ENCODE data around the gene ISYNA1.

The ISYNA1 gene

GRCh38 chr19:18424890-18425514 is 12.9 kb downstream of the ISYNA1 start:
- DNase-seq: no peak
- no peak overlapping the region for H3K23ac ChIP-seq (ENCODE audit: low read length)
- no peak overlapping the region for H3K27ac ChIP-seq (ENCODE audit: low read depth, low read length)
- no peak overlapping the region for H3K4me3 ChIP-seq (ENCODE audit: low read depth, low read length)
- no peak overlapping the region for H2BK12ac ChIP-seq (ENCODE audit: low read length)
- H3K4me2 ChIP-seq (ENCODE audit: low read length): no peak overlapping the region
- H3K4ac ChIP-seq (ENCODE audit: low read depth, low read length): peak overlapping the region; percentile 27
- H4K12ac ChIP-seq (ENCODE audit: low read depth, low read length): no peak overlapping the region
- H2AK5ac ChIP-seq (ENCODE audit: low read length): no peak overlapping the region
- peaks cover 6% of the 10 kb centered on the region for H3K79me2 ChIP-seq (ENCODE audit: control insufficient read depth, insufficient read depth, low read length, poor library complexity)
- no peak overlapping the region for H2BK120ac ChIP-seq (ENCODE audit: insufficient read depth, low read length, poor library complexity)
- peaks cover 9% of the 10 kb centered on the region for H3K79me1 ChIP-seq (ENCODE audit: low read length)
- no peak overlapping the region for H3K9ac ChIP-seq (ENCODE audit: low read length)
- WGBS (ENCODE audit: extremely low coverage, insufficient coverage, insufficient read length): no CpG with 5 or more reads among the region's 17 CpGs
- no peak overlapping the region for H2BK5ac ChIP-seq (ENCODE audit: low read depth, low read length, poor library complexity)
- no peak overlapping the region for H4K91ac ChIP-seq (ENCODE audit: low read depth, low read length)
- H3K36me3 ChIP-seq (ENCODE audit: control insufficient read depth in 1 of 2, insufficient read depth in 2 of 2, low read length in 2 of 2): no peaks in the 10 kb centered on the region
- no peak overlapping the region for H4K8ac ChIP-seq (ENCODE audit: low read depth, low read length)
- H3K18ac ChIP-seq (ENCODE audit: low read length): no peak overlapping the region
- no peaks in the 10 kb centered on the region for H3K27me3 ChIP-seq (ENCODE audit: insufficient read depth, low read length)
- no peak overlapping the region for H3K14ac ChIP-seq (ENCODE audit: low read length)
- peaks cover 15 to 18% of the 10 kb centered on the region in 2 experiments for H3K4me1 ChIP-seq (ENCODE audit: control insufficient read depth in 1 of 2, insufficient read depth in 2 of 2, low read length in 2 of 2)
- no peaks in the 10 kb centered on the region for H3K9me3 ChIP-seq (ENCODE audit: insufficient read depth, low read depth, low read length)
- H2AFZ ChIP-seq (ENCODE audit: insufficient read depth, low read length, poor library complexity): no peak overlapping the region

GRCh38 chr19:18424122-18424889 is 13.6 kb downstream of the ISYNA1 start:
- H3K4me2 ChIP-seq (ENCODE audit: low read length): no peak overlapping the region
- no peak overlapping the region for H3K27ac ChIP-seq (ENCODE audit: low read depth, low read length)
- H3K79me1 ChIP-seq (ENCODE audit: low read length): peaks cover 8% of the 10 kb centered on the region
- H3K14ac ChIP-seq (ENCODE audit: low read length): no peak overlapping the region
- H2AFZ ChIP-seq (ENCODE audit: insufficient read depth, low read length, poor library complexity): no peak overlapping the region
- no peak overlapping the region for H3K4ac ChIP-seq (ENCODE audit: low read depth, low read length)
- H4K8ac ChIP-seq (ENCODE audit: low read depth, low read length): no peak overlapping the region
- no peak overlapping the region for H3K23ac ChIP-seq (ENCODE audit: low read length)
- no peaks in the 10 kb centered on the region for H3K9me3 ChIP-seq (ENCODE audit: insufficient read depth, low read depth, low read length)
- H4K12ac ChIP-seq (ENCODE audit: low read depth, low read length): no peak overlapping the region
- no peak overlapping the region for H2AK5ac ChIP-seq (ENCODE audit: low read length)
- no peak overlapping the region for H3K9ac ChIP-seq (ENCODE audit: low read length)
- H3K4me1 ChIP-seq (ENCODE audit: control insufficient read depth in 1 of 2, insufficient read depth in 2 of 2, low read length in 2 of 2): peaks cover 8 to 15% of the 10 kb centered on the region in 2 experiments
- no peak overlapping the region for H3K4me3 ChIP-seq (ENCODE audit: low read depth, low read length)
- H2BK120ac ChIP-seq (ENCODE audit: insufficient read depth, low read length, poor library complexity): no peak overlapping the region
- DNase-seq: peak in 1 of 2 donors; percentile 6
- H3K27me3 ChIP-seq (ENCODE audit: insufficient read depth, low read length): no peaks in the 10 kb centered on the region
- H3K79me2 ChIP-seq (ENCODE audit: control insufficient read depth, insufficient read depth, low read length, poor library complexity): peaks cover 10% of the 10 kb centered on the region
- H2BK12ac ChIP-seq (ENCODE audit: low read length): no peak overlapping the region
- H2BK5ac ChIP-seq (ENCODE audit: low read depth, low read length, poor library complexity): no peak overlapping the region
- no CpG with 5 or more reads among the region's 22 CpGs for WGBS (ENCODE audit: extremely low coverage, insufficient coverage, insufficient read length)
- no peak overlapping the region for H3K18ac ChIP-seq (ENCODE audit: low read length)
- H4K91ac ChIP-seq (ENCODE audit: low read depth, low read length): no peak overlapping the region
- no peaks in the 10 kb centered on the region for H3K36me3 ChIP-seq (ENCODE audit: control insufficient read depth in 1 of 2, insufficient read depth in 2 of 2, low read length in 2 of 2)

- no peak overlapping the region for H3K27ac ChIP-seq (ENCODE audit: low read depth, low read length)
- no peak overlapping the region for H2BK5ac ChIP-seq (ENCODE audit: low read depth, low read length, poor library complexity)
- no peak overlapping the region for H2BK120ac ChIP-seq (ENCODE audit: insufficient read depth, low read length, poor library complexity)
- peaks cover 11 to 16% of the 10 kb centered on the region in 2 experiments for H3K4me1 ChIP-seq (ENCODE audit: control insufficient read depth in 1 of 2, insufficient read depth in 2 of 2, low read length in 2 of 2)
- peaks cover 13% of the 10 kb centered on the region for H3K79me1 ChIP-seq (ENCODE audit: low read length)
- no peak overlapping the region for H3K14ac ChIP-seq (ENCODE audit: low read length)
- H3K79me2 ChIP-seq (ENCODE audit: control insufficient read depth, insufficient read depth, low read length, poor library complexity): peaks cover 10% of the 10 kb centered on the region
- no peak overlapping the region for H2AFZ ChIP-seq (ENCODE audit: insufficient read depth, low read length, poor library complexity)
- H3K4me3 ChIP-seq (ENCODE audit: low read depth, low read length): no peak overlapping the region
- no peak overlapping the region for H3K4me2 ChIP-seq (ENCODE audit: low read length)
- no CpG with 5 or more reads among the region's 21 CpGs for WGBS (ENCODE audit: extremely low coverage, insufficient coverage, insufficient read length)
- H2BK12ac ChIP-seq (ENCODE audit: low read length): no peak overlapping the region
- H3K27me3 ChIP-seq (ENCODE audit: insufficient read depth, low read length): no peaks in the 10 kb centered on the region
- H4K12ac ChIP-seq (ENCODE audit: low read depth, low read length): no peak overlapping the region
- no peak overlapping the region for H3K4ac ChIP-seq (ENCODE audit: low read depth, low read length)
- H3K9ac ChIP-seq (ENCODE audit: low read length): no peak overlapping the region
- H3K36me3 ChIP-seq (ENCODE audit: control insufficient read depth in 1 of 2, insufficient read depth in 2 of 2, low read length in 2 of 2): no peaks in the 10 kb centered on the region
- DNase-seq: no peak
- no peak overlapping the region for H4K8ac ChIP-seq (ENCODE audit: low read depth, low read length)
- H3K9me3 ChIP-seq (ENCODE audit: insufficient read depth, low read depth, low read length): peaks cover 2% of the 10 kb centered on the region
- H3K23ac ChIP-seq (ENCODE audit: low read length): no peak overlapping the region
- no peak overlapping the region for H2AK5ac ChIP-seq (ENCODE audit: low read length)
- no peak overlapping the region for H3K18ac ChIP-seq (ENCODE audit: low read length)
- H4K91ac ChIP-seq (ENCODE audit: low read depth, low read length): no peak overlapping the region
These were observed 14.5 kb downstream of the ISYNA1 start for GRCh38 chr19:18423258-18424020.

- Histone ChIP-seq H3K14ac (ENCODE audit: low read length) (no peak overlapping the region), H2BK5ac (ENCODE audit: low read depth, low read length, poor library complexity) (no peak overlapping the region), H4K8ac (ENCODE audit: low read depth, low read length) (no peak overlapping the region), H3K18ac (ENCODE audit: low read length) (no peak overlapping the region), H2BK120ac (ENCODE audit: insufficient read depth, low read length, poor library complexity) (no peak overlapping the region), H4K12ac (ENCODE audit: low read depth, low read length) (peak overlapping the region; percentile 12), H3K23ac (ENCODE audit: low read length) (no peak overlapping the region), H3K79me1 (ENCODE audit: low read length) (peaks cover 20% of the 10 kb centered on the region), H2AK5ac (ENCODE audit: low read length) (no peak overlapping the region), H3K27me3 (ENCODE audit: insufficient read depth, low read length) (no peaks in the 10 kb centered on the region), H3K27ac (ENCODE audit: low read depth, low read length) (no peak overlapping the region), H3K4me1 (ENCODE audit: control insufficient read depth in 1 of 2, insufficient read depth in 2 of 2, low read length in 2 of 2) (peaks cover 18 to 22% of the 10 kb centered on the region in 2 experiments), H3K9me3 (ENCODE audit: insufficient read depth, low read depth, low read length) (peaks cover 2% of the 10 kb centered on the region), H3K4me3 (ENCODE audit: low read depth, low read length) (no peak overlapping the region), H3K36me3 (ENCODE audit: control insufficient read depth in 1 of 2, insufficient read depth in 2 of 2, low read length in 2 of 2) (no peaks in the 10 kb centered on the region), H3K79me2 (ENCODE audit: control insufficient read depth, insufficient read depth, low read length, poor library complexity) (peaks cover 13% of the 10 kb centered on the region), H4K91ac (ENCODE audit: low read depth, low read length) (no peak overlapping the region), H2BK12ac (ENCODE audit: low read length) (no peak overlapping the region), H2AFZ (ENCODE audit: insufficient read depth, low read length, poor library complexity) (no peak overlapping the region), H3K9ac (ENCODE audit: low read length) (no peak overlapping the region), H3K4ac (ENCODE audit: low read depth, low read length) (no peak overlapping the region), H3K4me2 (ENCODE audit: low read length) (no peak overlapping the region)
- DNase-seq: no peak
- WGBS (ENCODE audit: extremely low coverage, insufficient coverage, insufficient read length): no CpG with 5 or more reads among the region's 14 CpGs
These were observed 15.3 kb downstream of the ISYNA1 start for GRCh38 chr19:18422530-18423191.
